ENCODE results near the gene GABPB1.

GABPB1 gene

GRCh38 chr15:50236433-50236832 is 118.6 kb downstream of the GABPB1 start:
- no peaks in the 10 kb centered on the region for H3K9me3 ChIP-seq (replicated peaks; ENCODE audit: low read length)
- peaks cover 2% of the 10 kb centered on the region for H3K27me3 ChIP-seq (ENCODE audit: control insufficient read depth, insufficient read depth, low read length)
- H3K36me3 ChIP-seq (ENCODE audit: insufficient read depth, low read length), result no peaks in the 10 kb centered on the region
- no peaks in the 10 kb centered on the region for H3K4me1 ChIP-seq (ENCODE audit: control insufficient read depth, insufficient read depth, low read length)
- H3K9ac ChIP-seq (ENCODE audit: low read depth, low read length), result no peak overlapping the region
- no peak overlapping the region for H3K4me2 ChIP-seq (ENCODE audit: low read length)
- H3K4me3 ChIP-seq (ENCODE audit: low read length), result no peak overlapping the region

GRCh38 chr15:50235794-50236193 is 119.2 kb downstream of the GABPB1 start:
- Histone ChIP-seq H3K4me2 (ENCODE audit: low read length) (no peak overlapping the region), H3K9me3 (replicated peaks; ENCODE audit: low read length) (no peaks in the 10 kb centered on the region), H3K36me3 (ENCODE audit: insufficient read depth, low read length) (no peaks in the 10 kb centered on the region), H3K4me3 (ENCODE audit: low read length) (no peak overlapping the region), H3K4me1 (ENCODE audit: control insufficient read depth, insufficient read depth, low read length) (no peaks in the 10 kb centered on the region), H3K27me3 (ENCODE audit: control insufficient read depth, insufficient read depth, low read length) (peaks cover 2% of the 10 kb centered on the region), H3K9ac (ENCODE audit: low read depth, low read length) (no peak overlapping the region)

- no peaks in the 10 kb centered on the region for H3K4me1 ChIP-seq (ENCODE audit: control insufficient read depth, insufficient read depth, low read length)
- H3K36me3 ChIP-seq (ENCODE audit: insufficient read depth, low read length), result no peaks in the 10 kb centered on the region
- peaks cover 2% of the 10 kb centered on the region for H3K27me3 ChIP-seq (ENCODE audit: control insufficient read depth, insufficient read depth, low read length)
- H3K9ac ChIP-seq (ENCODE audit: low read depth, low read length), result no peak overlapping the region
- H3K4me3 ChIP-seq (ENCODE audit: low read length), result no peak overlapping the region
- no peak overlapping the region for H3K4me2 ChIP-seq (ENCODE audit: low read length)
- H3K9me3 ChIP-seq (replicated peaks; ENCODE audit: low read length), result no peaks in the 10 kb centered on the region
Measured at GRCh38 chr15:50234764-50235163, 120.2 kb downstream of the GABPB1 start.

- no peaks in the 10 kb centered on the region for H3K9me3 ChIP-seq (replicated peaks; ENCODE audit: low read length)
- no peak overlapping the region for H3K9ac ChIP-seq (ENCODE audit: low read depth, low read length)
- peaks cover 2% of the 10 kb centered on the region for H3K27me3 ChIP-seq (ENCODE audit: control insufficient read depth, insufficient read depth, low read length)
- H3K4me2 ChIP-seq (ENCODE audit: low read length), result no peak overlapping the region
- H3K4me1 ChIP-seq (ENCODE audit: control insufficient read depth, insufficient read depth, low read length), result no peaks in the 10 kb centered on the region
- H3K4me3 ChIP-seq (ENCODE audit: low read length), result no peak overlapping the region
- H3K36me3 ChIP-seq (ENCODE audit: insufficient read depth, low read length), result no peaks in the 10 kb centered on the region
Measured at GRCh38 chr15:50233192-50233736, 121.7 kb downstream of the GABPB1 start.

GRCh38 chr15:50232791-50233190 is 122.2 kb downstream of the GABPB1 start:
- Histone ChIP-seq H3K9me3 (replicated peaks; ENCODE audit: low read length) (no peaks in the 10 kb centered on the region), H3K27me3 (ENCODE audit: control insufficient read depth, insufficient read depth, low read length) (peaks cover 2% of the 10 kb centered on the region), H3K4me2 (ENCODE audit: low read length) (no peak overlapping the region)

GRCh38 chr15:50231761-50232160 is 123.2 kb downstream of the GABPB1 start:
- Histone ChIP-seq H3K27me3 (ENCODE audit: control insufficient read depth, insufficient read depth, low read length) (no peaks in the 10 kb centered on the region), H3K4me3 (ENCODE audit: low read length) (no peak overlapping the region), H3K4me1 (ENCODE audit: control insufficient read depth, insufficient read depth, low read length) (peaks cover 6% of the 10 kb centered on the region), H3K36me3 (ENCODE audit: insufficient read depth, low read length) (no peaks in the 10 kb centered on the region), H3K4me2 (ENCODE audit: low read length) (no peak overlapping the region), H3K9ac (ENCODE audit: low read depth, low read length) (no peak overlapping the region), H3K9me3 (replicated peaks; ENCODE audit: low read length) (no peaks in the 10 kb centered on the region)

More at GRCh38 chr15:50232791-50233190, 122.2 kb downstream of the GABPB1 start:
- H3K9ac ChIP-seq (ENCODE audit: low read depth, low read length), result no peak overlapping the region
- H3K36me3 ChIP-seq (ENCODE audit: insufficient read depth, low read length), result no peaks in the 10 kb centered on the region
- no peaks in the 10 kb centered on the region for H3K4me1 ChIP-seq (ENCODE audit: control insufficient read depth, insufficient read depth, low read length)
- no peak overlapping the region for H3K4me3 ChIP-seq (ENCODE audit: low read length)

GRCh38 chr15:50229336-50229735 is 125.7 kb downstream of the GABPB1 start:
- Histone ChIP-seq H3K27me3 (ENCODE audit: control insufficient read depth, insufficient read depth, low read length) (no peaks in the 10 kb centered on the region), H3K36me3 (ENCODE audit: insufficient read depth, low read length) (no peaks in the 10 kb centered on the region), H3K4me2 (ENCODE audit: low read length) (no peak overlapping the region), H3K4me1 (ENCODE audit: control insufficient read depth, insufficient read depth, low read length) (peaks cover 8% of the 10 kb centered on the region), H3K4me3 (ENCODE audit: low read length) (no peak overlapping the region), H3K9me3 (replicated peaks; ENCODE audit: low read length) (no peaks in the 10 kb centered on the region), H3K9ac (ENCODE audit: low read depth, low read length) (no peak overlapping the region)

- H3K9me3 ChIP-seq (replicated peaks; ENCODE audit: low read length), result no peaks in the 10 kb centered on the region
- H3K36me3 ChIP-seq (ENCODE audit: insufficient read depth, low read length), result no peaks in the 10 kb centered on the region
- H3K4me3 ChIP-seq (ENCODE audit: low read length), result no peak overlapping the region
- H3K4me2 ChIP-seq (ENCODE audit: low read length), result no peak overlapping the region
- peaks cover 8% of the 10 kb centered on the region for H3K4me1 ChIP-seq (ENCODE audit: control insufficient read depth, insufficient read depth, low read length)
- H3K9ac ChIP-seq (ENCODE audit: low read depth, low read length), result no peak overlapping the region
- H3K27me3 ChIP-seq (ENCODE audit: control insufficient read depth, insufficient read depth, low read length), result no peaks in the 10 kb centered on the region
Measured at GRCh38 chr15:50228866-50229265, 126.1 kb downstream of the GABPB1 start.

GRCh38 chr15:50227076-50227475 is 127.9 kb downstream of the GABPB1 start:
- no peaks in the 10 kb centered on the region for H3K9me3 ChIP-seq (replicated peaks; ENCODE audit: low read length)
- H3K27me3 ChIP-seq (ENCODE audit: control insufficient read depth, insufficient read depth, low read length), result peaks cover 2% of the 10 kb centered on the region
- peak overlapping the region; percentile 38 for H3K4me2 ChIP-seq (ENCODE audit: low read length)
- H3K9ac ChIP-seq (ENCODE audit: low read depth, low read length), result no peak overlapping the region
- H3K36me3 ChIP-seq (ENCODE audit: insufficient read depth, low read length), result no peaks in the 10 kb centered on the region
- no peak overlapping the region for H3K4me3 ChIP-seq (ENCODE audit: low read length)
- H3K4me1 ChIP-seq (ENCODE audit: control insufficient read depth, insufficient read depth, low read length), result peaks cover 10% of the 10 kb centered on the region

GRCh38 chr15:50225938-50226337 is 129.1 kb downstream of the GABPB1 start:
- Histone ChIP-seq H3K4me3 (ENCODE audit: low read length) (no peak overlapping the region), H3K36me3 (ENCODE audit: insufficient read depth, low read length) (no peaks in the 10 kb centered on the region), H3K4me2 (ENCODE audit: low read length) (no peak overlapping the region), H3K4me1 (ENCODE audit: control insufficient read depth, insufficient read depth, low read length) (peaks cover 11% of the 10 kb centered on the region), H3K9ac (ENCODE audit: low read depth, low read length) (no peak overlapping the region), H3K27me3 (ENCODE audit: control insufficient read depth, insufficient read depth, low read length) (peaks cover 3% of the 10 kb centered on the region), H3K9me3 (replicated peaks; ENCODE audit: low read length) (no peaks in the 10 kb centered on the region)
